Measurements from ENCODE around the gene CD37.

The CD37 gene

GRCh38 chr19:49335071-49335783 is at the start of gene CD37:
TSS of gene CD37 (plus strand) at chr19:49335406. CDS start at chr19:49335541, 135 bp downstream.
- no peak for TF ChIP-seq CTCF (IDR thresholded peaks at IDR 0.05)

- TF ChIP-seq CTCF (IDR thresholded peaks at IDR 0.05) = no peak
Measured at GRCh38 chr19:49287141-49287770, 48.0 kb upstream of the CD37 start.

GRCh38 chr19:49290517-49290916 is 44.7 kb upstream of the CD37 start:
- TF ChIP-seq CTCF (IDR thresholded peaks at IDR 0.05) = no peak

- TF ChIP-seq CTCF (IDR thresholded peaks at IDR 0.05) = no peak
Measured at GRCh38 chr19:49294401-49294800, 40.8 kb upstream of the CD37 start.

- TF ChIP-seq CTCF (IDR thresholded peaks at IDR 0.05) = no peak
Measured at GRCh38 chr19:49295208-49295880, 39.9 kb upstream of the CD37 start.

GRCh38 chr19:49297403-49297802 is 37.8 kb upstream of the CD37 start:
- no peak for TF ChIP-seq CTCF (IDR thresholded peaks at IDR 0.05)

- TF ChIP-seq CTCF (IDR thresholded peaks at IDR 0.05) = peak; percentile 92
Measured at GRCh38 chr19:49301165-49301865, 33.9 kb upstream of the CD37 start.
